Suppressor macrophage treated with lipopolysaccharide for 1 hour (primary cell): ENCODE measurements around the gene RHOBTB1.
"Not testable (repeated sequence)": the region's sequence is repeated elsewhere in the genome, so short reads cannot be mapped to it uniquely, and the experiment has no call there.

Experiments used
- DNase-seq, 3 donors: peaks; one replicate each; pipeline ENCODE4 v3.0.0-alpha.2; 2020 to 2022

Gene RHOBTB1, protein sequence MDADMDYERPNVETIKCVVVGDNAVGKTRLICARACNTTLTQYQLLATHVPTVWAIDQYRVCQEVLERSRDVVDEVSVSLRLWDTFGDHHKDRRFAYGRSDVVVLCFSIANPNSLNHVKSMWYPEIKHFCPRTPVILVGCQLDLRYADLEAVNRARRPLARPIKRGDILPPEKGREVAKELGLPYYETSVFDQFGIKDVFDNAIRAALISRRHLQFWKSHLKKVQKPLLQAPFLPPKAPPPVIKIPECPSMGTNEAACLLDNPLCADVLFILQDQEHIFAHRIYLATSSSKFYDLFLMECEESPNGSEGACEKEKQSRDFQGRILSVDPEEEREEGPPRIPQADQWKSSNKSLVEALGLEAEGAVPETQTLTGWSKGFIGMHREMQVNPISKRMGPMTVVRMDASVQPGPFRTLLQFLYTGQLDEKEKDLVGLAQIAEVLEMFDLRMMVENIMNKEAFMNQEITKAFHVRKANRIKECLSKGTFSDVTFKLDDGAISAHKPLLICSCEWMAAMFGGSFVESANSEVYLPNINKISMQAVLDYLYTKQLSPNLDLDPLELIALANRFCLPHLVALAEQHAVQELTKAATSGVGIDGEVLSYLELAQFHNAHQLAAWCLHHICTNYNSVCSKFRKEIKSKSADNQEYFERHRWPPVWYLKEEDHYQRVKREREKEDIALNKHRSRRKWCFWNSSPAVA

DNA sequence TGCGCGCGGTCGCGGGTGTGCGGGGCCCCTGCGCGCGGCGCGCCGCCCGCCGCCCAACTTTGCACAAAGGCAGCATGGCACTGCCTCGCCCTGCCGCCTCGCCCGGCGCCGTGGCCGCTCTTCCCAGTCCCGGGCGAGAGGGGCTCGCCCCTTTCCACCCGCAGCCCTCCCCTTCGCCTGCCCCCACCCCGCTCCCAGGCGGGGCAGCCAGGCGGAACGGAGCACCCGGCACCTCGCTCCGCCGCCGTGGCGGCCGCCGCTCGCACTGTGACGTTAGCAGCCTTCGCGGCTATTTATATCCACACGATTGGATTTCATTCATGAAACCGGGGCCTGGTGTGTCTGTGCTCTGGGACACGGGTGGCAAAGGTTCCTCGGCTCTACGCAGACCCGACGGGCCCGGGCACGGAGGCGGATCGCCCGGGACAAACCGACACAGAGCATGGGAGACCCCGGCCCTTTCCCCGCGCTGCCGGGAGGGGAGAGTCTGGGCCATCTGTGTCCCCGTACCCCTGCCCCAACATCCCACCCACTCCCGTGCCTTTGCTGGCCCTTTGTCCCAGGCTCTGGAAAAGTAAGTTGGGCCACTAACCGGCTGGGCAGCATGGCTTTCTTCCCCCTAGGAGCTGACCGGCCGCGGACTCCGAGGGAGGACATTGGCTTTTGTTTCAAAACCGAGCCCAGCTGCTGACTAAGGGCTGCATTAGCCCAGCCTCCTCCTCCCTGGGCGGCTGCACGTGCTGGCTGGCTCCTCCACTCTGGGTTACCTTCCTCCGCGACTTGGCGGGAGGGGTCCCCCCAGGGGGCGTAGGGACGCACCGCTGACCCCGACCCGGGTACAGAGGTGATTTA lies at the start of gene RHOBTB1:
Gene RHOBTB1 (minus strand): TSS at position 128 of the 852 bp plus-strand sequence. CDS start 32,643 bp downstream, outside the sequence.
- DNase-seq, result peak; percentile 55 to 76 (median 67)

DNA sequence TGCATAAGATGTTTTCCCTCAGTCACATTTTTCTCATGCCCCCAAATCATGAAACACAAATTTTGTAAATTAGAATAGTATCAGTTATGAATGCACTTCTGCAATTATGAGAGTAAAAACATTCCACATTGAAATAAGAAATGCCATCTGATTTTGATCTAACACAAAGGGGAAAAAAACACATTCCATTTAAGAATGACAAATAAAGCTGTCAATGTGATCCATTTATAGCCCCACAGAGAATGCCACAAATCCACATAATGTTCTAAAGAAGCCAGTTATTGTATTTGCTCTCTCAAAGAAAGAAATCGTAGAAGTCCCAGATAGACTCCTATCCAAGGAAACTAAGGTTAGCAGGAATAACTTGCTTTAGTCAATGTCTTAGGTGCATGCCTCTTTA lies 48.7 kb upstream of the RHOBTB1 start:
- DNase-seq, result no peak

DNA sequence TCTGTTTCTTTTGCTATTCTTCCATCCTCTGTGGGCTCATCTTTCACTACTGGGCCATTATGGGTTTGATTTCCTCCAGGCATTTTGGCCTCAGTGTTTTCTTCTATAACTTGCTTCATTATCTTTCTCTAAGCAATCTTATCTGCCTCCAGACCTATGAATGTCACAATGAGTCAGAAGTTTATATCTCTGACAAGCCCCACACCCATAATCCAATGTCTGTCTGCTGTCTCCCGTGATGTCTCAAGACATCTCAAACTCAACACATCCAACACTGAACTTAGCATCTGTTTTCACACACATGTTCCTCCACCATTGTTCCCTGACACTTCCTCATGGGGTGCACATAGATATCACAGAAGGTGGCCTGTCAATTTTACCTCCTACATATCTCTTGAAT lies 46.7 kb upstream of the RHOBTB1 start:
- no peak for DNase-seq

DNA sequence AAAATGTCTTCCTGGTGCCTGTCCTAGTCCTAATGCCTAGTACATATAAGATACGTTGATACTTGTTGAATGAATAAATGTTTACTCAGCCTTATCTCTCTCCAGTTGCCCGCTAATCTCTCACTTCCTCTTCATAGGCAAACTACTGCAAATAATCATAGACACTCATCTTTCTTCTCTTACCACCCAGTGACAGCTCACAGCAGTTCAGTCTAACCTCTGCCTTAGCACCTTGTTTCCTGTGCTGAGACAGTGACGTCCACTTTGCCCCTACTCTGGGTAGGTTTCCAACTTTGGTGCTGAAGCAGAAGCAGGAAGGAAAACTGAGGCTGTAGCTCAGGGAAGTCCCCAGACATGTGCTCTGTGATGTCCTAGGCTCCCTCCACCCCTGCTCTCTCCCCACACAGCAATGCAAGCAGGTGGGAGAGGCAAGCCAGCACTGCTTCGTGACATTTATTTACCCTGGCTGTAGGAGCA lies 45.5 kb upstream of the RHOBTB1 start:
- no peak for DNase-seq

DNA sequence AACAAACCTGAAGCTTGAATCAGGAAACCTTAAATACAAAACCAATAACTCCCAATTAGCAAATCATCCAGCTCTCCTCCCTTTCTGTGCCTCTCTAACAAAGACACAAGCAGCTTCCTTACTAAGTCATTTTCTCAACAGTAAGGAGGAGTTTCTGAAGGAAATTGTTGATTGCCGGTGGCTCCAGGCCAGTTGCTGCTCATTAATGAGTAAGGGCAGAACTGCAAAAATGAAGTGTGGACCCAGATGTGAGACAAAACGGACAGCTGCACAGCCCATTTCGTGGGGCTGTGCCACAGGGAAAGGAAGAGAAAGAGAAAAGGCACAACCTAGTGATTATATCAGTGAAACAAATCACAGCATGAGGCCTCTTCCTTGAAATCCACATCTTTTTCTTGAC lies 42.8 kb upstream of the RHOBTB1 start:
- DNase-seq, result no peak

DNA sequence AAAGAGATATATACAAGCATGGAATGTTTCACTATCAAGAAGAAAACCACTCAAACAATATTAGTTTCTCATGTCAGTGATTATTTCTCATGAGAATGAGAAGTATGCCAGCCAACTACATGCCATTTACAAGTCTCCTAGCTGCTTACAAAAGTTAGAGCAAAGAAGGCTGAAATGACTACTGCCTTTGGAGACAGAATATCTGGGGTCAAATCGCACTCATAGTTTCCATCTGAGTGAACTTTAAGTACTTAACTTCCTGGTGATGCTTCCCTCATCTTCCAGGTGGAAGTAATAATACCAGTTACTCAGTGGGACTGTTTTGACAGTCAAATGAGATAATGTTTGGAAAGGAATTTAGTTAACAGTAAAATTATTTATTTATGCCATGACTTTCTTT lies 42.0 kb upstream of the RHOBTB1 start:
- DNase-seq, result no peak

DNA sequence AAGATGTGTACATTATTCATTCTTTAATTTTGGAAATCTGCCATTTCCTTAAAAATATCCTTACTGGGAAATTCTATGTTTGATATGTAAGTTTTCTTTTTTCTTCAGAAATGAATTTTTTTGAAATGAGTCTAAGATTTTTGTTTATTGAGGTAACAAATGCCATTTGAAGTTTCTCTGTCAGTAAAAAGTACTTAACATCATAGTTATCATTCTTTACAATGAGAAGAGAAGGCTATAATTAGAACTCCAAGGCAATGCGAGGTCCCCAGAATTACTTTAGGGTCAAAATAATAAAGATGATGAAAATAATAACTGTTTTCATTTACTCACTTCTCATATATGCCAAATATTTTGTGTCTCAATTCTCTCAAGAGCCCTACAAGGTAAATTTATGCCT lies 37.0 kb upstream of the RHOBTB1 start:
- no peak for DNase-seq

DNA sequence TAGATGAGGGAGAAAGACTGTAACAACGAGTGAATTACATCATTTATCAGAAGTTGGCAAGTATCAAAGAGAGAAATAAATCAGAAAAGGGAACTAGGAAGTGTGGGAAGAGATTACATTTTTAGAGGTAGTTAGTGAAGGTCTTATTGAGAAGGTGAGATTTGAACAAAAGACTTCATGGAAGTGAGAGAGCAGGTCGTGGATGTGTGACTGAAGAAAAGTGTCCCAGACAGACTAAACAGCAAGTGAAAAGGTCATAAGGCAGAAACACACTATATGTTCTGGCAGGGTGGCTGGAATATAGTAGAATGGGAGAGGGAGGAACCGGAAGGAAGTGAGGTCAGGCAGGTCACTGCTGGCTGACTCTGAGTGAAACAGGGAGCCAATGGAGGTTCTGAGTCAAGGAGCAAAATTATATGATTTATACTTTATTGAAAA lies 35.7 kb upstream of the RHOBTB1 start:
- no peak for DNase-seq

DNA sequence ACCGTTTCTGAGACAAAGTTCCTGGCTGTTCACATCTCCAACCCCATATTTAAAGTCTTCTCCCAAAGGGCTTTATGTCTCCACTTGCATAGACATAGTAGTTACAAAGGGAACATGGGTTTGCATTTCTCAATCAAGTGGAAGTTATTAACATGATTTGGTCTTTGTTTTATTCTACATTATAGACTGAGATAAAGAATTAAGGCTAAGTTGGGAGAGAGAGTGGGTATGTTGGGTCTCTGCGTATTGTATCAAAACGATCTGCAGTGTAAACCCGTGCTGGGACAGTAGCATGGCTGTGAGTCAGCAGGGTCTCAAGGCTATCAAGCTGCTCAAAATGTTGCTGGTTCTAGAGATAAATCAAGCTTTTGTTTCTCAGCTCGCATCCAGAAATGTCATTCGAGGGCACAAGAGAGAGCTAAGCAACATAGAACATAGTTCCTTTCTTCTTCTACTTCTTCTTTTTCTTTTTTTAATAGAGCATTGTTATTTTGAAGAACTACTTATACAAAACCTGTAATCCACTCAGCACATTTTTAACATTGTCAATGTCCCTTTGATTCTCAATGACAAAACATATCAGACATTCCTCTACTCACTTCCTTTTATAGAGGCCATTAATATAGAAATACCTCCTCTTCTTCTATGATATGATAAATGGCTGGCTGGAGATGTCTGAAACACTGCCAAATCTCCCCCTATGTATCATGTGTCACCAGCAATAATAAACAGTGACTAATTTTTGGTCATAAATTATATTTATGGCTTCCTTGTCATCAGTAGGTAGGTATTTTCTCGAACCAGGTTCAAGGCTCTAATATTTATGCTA lies 34.5 kb upstream of the RHOBTB1 start:
- DNase-seq, result peak in 1 of 3 donors; percentile 15

DNA sequence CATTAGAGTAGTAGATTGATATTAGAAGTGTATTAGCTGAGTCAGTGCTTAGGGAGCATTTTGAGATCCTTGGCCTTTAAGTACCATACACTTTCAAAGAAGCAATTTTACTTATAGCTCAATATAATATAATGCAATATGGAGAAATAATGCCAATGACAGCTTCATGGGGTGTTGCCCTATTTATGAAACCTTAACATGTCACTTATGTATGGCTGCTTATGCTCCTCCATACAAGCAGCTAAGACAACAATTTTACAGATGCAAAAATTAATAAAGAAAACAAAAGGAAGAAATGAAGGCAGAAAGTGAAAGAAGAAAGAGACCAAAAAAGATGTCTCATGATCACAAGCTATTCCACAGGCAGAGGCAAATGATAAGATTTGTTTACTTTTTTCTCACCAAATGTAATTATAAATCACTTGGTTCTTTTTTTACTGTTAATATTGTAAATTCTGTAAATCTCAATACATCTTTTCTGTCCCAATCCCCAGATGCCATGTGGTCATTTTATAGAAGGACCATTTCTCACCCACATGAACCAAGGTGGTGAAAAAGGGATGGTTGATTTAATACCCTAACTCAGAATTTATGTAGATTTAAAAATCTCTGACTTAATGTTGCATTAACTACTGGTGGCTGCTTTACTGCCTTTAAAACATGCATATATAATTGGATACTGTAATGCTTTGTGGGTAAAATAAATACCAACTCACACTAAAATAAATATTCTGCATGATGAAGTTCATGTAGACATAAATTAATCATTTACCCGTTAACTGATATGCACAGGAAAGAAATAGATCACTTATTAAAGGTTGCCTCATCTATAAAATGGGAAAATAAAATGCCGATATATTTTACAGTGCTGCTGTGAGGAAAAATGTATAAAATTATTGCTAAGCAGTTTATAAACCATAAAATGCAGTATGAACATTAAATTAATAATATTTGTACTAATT lies 33.5 kb upstream of the RHOBTB1 start:
- no peak for DNase-seq

DNA sequence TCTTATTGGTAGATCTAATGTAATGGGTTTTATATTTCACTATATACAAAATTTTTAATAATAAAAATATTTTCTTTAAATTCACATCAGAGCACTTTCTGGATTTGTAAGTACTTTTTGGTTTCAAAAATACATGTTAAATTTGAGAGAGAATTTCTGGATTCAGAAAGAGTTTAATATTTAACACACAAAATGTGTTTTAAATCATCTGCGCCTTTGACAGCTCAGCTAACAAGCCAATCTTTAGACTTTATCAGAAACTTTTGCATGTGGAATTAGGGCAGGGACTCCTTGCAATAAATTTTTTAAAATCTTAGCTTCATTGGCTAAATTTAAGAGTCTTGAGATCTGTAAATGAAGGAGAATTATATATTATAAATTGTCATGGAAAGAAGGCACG lies 32.7 kb upstream of the RHOBTB1 start:
- DNase-seq, result no peak

DNA sequence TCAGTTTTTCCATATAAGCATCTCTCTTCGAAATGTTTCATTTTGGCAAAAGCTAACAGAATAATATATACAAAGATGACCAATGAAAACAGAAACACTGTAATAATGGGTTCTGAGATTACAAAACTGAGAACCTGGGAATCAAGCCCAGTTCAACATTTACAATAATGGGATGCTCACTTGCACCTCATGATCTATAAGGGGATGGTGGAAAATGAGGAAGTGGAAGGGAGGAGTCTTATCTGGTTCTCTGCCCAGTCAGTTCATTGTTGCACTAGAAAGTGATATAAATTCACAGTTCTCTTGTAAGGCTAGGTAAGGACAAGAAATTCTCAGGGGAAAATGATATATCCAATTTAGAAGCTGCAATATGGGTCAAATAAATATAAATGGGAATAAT lies 31.7 kb upstream of the RHOBTB1 start:
- DNase-seq, result no peak

DNA sequence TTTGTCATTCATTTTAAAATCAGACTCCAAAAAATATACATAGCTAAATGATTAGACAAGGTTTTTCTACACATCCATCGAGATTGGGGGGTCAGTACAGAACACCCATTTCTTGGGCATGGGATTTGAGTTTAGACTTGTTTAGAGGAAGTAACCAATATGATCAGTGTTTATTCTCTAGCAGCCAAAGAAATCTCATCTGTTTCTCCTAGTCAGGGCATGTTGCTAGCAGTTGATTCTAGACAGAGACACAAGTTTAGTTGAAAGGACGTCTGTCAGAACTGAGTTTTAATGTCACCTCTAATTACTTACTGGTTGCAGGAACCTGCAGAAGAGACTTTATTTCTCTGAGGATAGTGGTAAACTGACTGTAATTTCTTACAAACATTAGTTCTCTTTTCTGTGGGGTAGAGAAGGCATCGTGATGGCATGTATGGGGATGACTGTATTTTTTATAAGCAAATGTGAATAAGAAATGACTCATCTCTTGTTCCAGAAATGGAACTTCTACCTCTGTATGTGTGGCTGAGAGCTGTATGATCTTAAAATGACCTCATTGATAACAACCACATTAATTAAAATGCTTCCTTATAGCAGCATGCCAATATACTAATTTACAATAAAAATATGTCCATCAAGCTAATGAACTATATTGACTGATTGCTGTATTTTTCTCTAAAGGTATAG lies 30.6 kb upstream of the RHOBTB1 start:
- peak; percentile 41 to 71 (median 56) for DNase-seq

DNA sequence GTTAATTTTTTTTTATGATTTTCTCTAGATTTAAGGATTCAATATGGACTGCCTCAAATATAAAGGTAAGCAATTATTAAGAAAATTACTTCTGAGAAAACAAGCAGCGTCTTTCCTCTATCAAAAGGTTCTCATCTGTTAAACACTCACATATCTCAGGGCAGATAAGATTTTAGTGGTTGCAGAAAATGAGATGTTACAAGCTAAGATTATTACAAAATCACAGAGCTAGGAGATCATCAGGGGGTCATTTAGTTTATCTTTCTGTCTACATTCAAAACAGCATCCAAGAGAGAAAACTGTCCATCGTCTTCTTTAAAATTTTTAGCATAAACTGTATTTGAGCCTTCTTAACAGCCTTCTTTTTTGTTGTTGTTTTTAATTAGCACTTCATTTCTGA lies 29.1 kb upstream of the RHOBTB1 start:
- DNase-seq, result no peak

DNA sequence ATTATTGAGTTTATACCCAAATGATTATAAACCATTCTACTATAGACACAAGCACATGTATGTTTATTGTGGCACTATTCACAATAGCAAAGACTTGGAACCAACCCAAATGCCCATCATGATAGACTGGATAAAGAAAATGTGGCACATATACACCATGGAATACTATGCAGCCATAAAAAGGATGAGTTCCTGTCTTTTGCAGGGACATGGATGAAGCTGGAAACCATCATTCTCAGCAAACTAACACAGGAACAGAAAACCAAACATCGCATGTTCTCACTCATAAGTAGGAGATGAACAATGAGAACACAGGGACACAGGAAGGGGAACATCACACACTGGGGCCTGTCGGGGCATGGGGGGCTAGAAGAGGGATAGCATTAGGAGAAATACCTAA lies 28.2 kb upstream of the RHOBTB1 start:
- not testable (repeated sequence) for DNase-seq

DNA sequence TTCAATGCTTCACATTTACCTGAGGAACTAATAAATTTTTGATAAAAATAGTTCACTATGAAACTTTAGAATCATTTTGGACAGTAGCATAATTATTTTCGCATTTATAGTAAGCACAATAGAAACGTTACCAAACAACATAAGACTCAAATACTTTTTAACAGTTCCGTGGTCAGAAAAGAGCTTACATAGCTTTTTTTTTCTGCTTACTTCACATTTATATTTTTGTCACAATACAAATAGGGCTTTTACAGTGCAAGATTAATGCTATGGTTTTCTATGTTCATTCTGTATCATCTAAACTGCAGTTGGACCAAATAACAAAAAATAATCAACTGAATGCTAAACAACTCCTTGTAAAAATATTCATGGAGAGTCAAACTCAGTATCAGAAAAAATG lies 26.5 kb upstream of the RHOBTB1 start:
- DNase-seq, result no peak

DNA sequence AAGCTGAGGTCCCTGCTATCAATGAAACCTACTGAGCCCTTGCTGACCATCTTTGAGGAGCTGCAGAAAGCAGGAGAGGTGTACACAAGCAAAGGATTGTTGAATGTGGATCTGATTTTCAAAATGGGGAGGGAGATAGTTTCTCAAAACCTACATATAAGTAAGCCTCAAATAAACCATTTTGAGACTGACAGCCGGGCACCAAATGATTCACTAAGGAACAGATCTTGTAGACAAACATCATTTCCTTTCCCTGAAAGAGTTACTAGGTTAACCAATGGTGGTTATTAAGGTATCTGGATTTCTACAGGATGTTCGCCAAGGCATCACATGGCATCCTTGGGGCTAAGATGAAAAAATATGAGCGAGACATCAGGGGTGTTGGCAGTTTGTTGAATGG lies 24.5 kb upstream of the RHOBTB1 start:
- no peak for DNase-seq

DNA sequence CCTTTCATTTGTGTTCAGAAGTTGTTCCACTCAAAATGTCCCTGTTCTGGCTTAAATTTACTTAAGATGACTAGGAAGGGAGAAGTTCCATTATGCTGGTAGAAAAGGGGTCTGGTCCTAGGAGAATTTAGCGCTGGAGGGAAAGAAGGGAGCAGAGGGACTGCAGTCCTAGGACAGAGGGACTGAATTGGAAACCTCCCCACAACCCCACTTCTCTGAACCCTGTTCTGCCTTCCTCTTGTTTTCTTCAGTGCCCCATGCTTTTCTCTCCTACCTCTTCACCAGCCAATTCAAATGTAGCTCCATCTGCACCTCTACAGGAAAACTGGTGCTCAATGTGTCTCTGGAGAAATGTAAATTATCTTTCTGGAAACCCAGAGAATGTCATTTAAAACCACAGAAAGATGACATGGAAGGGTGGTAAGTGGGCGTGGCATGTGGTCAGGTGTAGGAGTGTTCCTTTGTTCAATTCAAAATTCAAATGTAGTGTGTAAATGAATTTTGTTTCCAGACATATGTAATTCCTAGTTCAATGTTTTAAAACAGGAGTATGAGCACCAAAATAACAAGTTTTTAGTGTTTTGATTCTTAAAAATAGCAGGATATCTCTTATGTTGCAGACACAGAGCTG lies 24.0 kb upstream of the RHOBTB1 start:
- DNase-seq, result no peak

DNA sequence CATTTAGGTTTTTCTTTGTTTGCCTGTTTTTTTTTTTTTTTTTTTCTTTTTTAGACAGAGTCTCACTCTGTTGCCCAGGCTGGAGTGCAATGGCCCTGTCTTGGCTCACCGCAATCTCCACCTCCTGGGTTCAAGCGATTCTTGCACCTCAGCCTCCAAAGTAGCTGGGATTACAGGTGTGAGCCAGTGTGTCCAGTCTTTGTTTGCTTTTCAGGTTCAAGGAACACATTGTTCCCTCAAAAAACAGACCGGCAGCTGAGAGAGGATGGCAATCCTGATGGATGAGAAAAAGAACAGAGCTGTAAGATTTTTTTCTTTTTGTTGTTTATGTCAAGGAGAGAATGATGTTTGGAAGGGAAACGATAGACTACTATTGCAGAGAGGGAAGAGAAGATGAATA lies 23.3 kb upstream of the RHOBTB1 start:
- DNase-seq, result no peak

DNA sequence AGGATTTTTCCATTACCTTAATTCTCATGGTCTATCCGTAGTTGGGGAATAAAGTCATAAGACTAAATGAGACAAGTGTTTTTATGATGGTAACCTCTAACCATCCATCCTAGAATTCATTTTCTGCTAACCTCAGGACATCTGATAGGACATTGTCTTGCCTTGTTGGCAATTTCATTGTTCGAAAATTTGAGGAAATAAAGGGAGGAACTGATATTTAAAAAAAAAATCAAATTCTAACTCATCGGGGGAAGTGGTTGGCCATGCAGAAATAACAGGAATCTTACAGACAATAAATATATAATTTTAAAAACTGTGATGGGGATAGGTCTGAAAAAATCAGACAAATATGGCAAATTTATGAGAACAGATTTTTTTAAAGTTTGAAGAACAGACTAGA lies 21.7 kb upstream of the RHOBTB1 start:
- DNase-seq, result peak in 2 of 3 donors; percentile 29 to 45
